Peyer's patch (tissue), 4 donors: ENCODE measurements around the gene NARS2. TPM values are rescaled to one million over a fixed set of nuclear protein-coding genes. Genes with fewer than 3 reads are reported as not detected.

Experiments
- DNase-seq, 3 donors: peaks; one replicate each; pipeline ENCODE4 v3.0.0-alpha.2; 2017 to 2019
- H3K27ac ChIP-seq, 4 donors: fragments of 200-600 bp; sonication (generic); one replicate each; pipeline ENCODE4 v1.5.1; 2016 to 2019
- H3K27me3 ChIP-seq, 2 donors: fragments of 200-600 bp; sonication (generic); one replicate each; pipeline ENCODE4 v1.5.1; 2019
- H3K36me3 ChIP-seq, 3 donors: fragments of 200-600 bp; sonication (generic); one replicate each; pipeline ENCODE4 v1.5.1; 2016 to 2019
- H3K4me1 ChIP-seq, 4 donors: fragments of 200-600 bp; sonication (generic); one replicate each; pipeline ENCODE4 v1.5.1; 2016 to 2019
- H3K4me3 ChIP-seq, 4 donors: fragments of 200-600 bp; sonication (generic); 1 replicate in 3 of 4; 2 replicates in 1 of 4; pipeline ENCODE4 v1.5.1; 2016 to 2019; ENCODE audit warnings: mild to moderate bottlenecking in 1 of 4
- H3K9me3 ChIP-seq, 4 donors: fragments of 200-600 bp; sonication (generic); one replicate each; pipeline ENCODE4 v1.5.1; 2016 to 2019; ENCODE audit warnings: mild to moderate bottlenecking in 1 of 4
- POLR2A ChIP-seq, 2 donors: fragments of 450-650 bp; IDR thresholded peaks; one replicate each; pipeline ENCODE4 v1.5.1; 2017; ENCODE audit warnings: antibody characterized with exemption in 2 of 2, mild to moderate bottlenecking in 2 of 2, moderate library complexity in 2 of 2
- total RNA-seq, 4 donors: library from RNA; depleted of rRNA; stranded (reverse); fragments of >200 nt; gene quantifications; one replicate each; pipeline ENCODE4 v1.1.0, GENCODE V29; 2016
- TF ChIP-seq, protein P1 (sequence below), 6 experiments: fragments of 450-650 bp in 4 of 6; fragments of 200-600 bp in 2 of 6; sonication (generic) in 1 of 6; IDR thresholded peaks; one replicate each; pipeline ENCODE4 v1.5.1; 2017 to 2019; ENCODE audit warnings: antibody characterized with exemption in 6 of 6, mild to moderate bottlenecking in 3 of 6, moderate library complexity in 1 of 6

NARS2 gene
- total RNA-seq, 4 donors from 2014 or later, result 7.7 to 28.9 (median 10.7) TPM

DNA sequence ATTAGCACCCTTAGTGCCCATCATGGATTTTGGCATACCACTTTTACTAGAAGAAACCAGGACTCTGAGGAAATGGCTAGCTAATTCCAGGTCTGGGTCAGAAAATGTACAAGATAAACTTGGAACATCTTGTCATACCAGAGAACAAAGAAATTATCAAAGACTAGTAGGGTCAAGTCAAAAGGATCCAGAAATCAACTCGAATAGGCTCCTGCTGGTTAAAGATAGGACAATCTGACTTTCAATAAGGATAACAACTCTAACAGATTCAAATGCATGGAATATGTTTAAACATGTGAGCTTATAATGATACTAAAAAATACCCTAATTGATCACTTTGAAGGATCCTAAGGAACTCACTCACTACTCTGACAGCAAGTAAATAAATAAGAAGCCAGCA lies 175.9 kb downstream of the NARS2 start:
- Histone ChIP-seq H3K27ac (no peak overlapping the region), H3K27me3 (no peaks in the 10 kb centered on the region), H3K36me3 (no peaks in the 10 kb centered on the region), H3K9me3 (no peaks in the 10 kb centered on the region), H3K4me3 (no peak overlapping the region), H3K4me1 (no peaks in the 10 kb centered on the region)
- TF ChIP-seq, protein P1, sequence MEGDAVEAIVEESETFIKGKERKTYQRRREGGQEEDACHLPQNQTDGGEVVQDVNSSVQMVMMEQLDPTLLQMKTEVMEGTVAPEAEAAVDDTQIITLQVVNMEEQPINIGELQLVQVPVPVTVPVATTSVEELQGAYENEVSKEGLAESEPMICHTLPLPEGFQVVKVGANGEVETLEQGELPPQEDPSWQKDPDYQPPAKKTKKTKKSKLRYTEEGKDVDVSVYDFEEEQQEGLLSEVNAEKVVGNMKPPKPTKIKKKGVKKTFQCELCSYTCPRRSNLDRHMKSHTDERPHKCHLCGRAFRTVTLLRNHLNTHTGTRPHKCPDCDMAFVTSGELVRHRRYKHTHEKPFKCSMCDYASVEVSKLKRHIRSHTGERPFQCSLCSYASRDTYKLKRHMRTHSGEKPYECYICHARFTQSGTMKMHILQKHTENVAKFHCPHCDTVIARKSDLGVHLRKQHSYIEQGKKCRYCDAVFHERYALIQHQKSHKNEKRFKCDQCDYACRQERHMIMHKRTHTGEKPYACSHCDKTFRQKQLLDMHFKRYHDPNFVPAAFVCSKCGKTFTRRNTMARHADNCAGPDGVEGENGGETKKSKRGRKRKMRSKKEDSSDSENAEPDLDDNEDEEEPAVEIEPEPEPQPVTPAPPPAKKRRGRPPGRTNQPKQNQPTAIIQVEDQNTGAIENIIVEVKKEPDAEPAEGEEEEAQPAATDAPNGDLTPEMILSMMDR (IDR thresholded peaks at IDR 0.05), result no peak
- TF ChIP-seq POLR2A (IDR thresholded peaks at IDR 0.05), result no peak
- no peak for DNase-seq

DNA sequence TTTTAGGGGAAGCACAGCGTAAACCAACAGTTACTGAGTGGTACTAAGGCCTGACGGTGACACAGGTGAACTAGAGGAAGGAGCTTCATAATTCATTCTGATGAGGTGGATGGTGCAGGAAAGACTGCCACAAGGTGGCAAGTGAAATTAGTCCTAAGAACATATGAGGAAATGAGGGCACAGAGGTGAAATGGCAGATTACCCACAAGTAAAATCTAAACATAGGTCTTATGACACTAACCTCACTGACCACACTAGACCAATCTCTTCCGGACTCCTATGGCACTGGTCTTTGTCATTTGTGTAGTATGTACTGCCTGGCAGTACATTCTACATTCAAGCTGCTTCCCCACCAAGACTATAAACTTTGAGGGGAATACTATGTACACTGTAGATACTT lies 177.3 kb downstream of the NARS2 start:
- no peaks in the 10 kb centered on the region for H3K36me3 ChIP-seq
- no peaks in the 10 kb centered on the region for H3K27me3 ChIP-seq
- no peak for DNase-seq
- no peaks in the 10 kb centered on the region for H3K9me3 ChIP-seq
- TF ChIP-seq, protein P1 (IDR thresholded peaks at IDR 0.05), result no peak
- TF ChIP-seq POLR2A (IDR thresholded peaks at IDR 0.05), result no peak
- H3K27ac ChIP-seq, result no peak overlapping the region
- H3K4me3 ChIP-seq, result no peak overlapping the region
- H3K4me1 ChIP-seq, result peaks cover 0 to 4% (median 0%) of the 10 kb centered on the region in 4 donors

DNA sequence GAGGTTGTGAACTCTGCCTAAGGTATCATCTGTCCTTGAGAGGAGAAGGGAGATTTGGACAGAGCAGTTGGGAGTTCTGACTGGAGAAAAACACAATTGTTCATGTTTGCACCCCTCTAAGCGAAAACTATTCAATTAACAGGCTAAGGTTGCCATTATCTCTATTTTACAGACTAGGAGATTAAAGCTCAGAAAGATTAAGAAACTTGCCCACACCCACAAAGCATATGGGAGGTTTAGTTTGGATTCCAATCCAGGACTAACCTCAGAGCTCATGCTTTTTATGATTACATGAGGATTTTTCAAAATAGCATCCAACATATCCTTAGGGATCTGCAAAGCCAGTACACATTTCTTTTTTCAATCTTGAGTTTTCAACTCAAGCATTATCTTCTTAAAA lies 179.1 kb downstream of the NARS2 start:
- TF ChIP-seq, protein P1 (IDR thresholded peaks at IDR 0.05), result no peak
- no peak for TF ChIP-seq POLR2A (IDR thresholded peaks at IDR 0.05)
- no peak overlapping the region for H3K4me3 ChIP-seq
- H3K9me3 ChIP-seq, result no peaks in the 10 kb centered on the region
- H3K27me3 ChIP-seq, result no peaks in the 10 kb centered on the region
- no peaks in the 10 kb centered on the region for H3K36me3 ChIP-seq
- H3K27ac ChIP-seq, result no peak overlapping the region
- H3K4me1 ChIP-seq, result peaks cover 0 to 8% (median 2%) of the 10 kb centered on the region in 4 donors
- no peak for DNase-seq

DNA sequence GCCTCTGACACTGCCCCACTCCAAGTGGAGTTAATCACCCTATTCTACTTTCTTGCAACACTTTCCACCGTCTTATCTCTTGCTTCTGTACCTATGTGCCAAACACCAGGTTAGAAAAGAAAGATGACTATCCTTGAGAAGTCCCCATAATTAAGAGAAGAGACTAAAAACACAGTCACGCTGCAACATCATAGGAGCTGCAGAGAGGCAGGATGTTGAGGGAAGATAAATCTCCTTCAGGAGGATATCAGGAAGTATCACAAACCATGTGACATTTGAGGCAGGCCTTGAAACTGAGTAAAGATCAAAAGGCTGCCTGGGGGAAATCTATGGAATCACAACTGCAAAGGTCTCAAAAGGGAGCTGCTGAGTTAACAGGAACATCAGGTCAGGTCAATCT lies 181.8 kb downstream of the NARS2 start:
- no peaks in the 10 kb centered on the region for H3K9me3 ChIP-seq
- no peak for DNase-seq

DNA sequence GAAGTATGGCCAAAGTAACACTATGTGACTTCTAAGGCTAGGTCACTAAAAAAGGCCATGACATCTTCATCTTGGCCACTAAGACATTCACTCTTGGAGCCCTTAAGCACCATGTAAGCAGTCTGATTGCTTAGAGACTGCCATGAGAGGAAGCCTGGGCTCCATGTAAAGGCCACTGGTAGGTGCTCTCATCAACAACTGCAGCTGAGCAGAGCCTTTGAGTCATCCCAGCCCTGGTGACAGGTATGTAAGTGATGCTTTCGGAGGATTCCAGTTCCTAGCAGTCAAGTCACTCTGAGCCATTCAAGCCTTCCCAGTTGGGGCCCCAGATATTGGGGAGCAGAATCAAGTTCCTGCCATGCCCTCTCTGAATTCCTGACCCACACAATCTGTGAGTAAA lies 183.2 kb downstream of the NARS2 start:
- no peaks in the 10 kb centered on the region for H3K9me3 ChIP-seq

More for the DNA sequence above, 181.8 kb downstream of the NARS2 start:
- Histone ChIP-seq H3K27ac (no peak overlapping the region), H3K27me3 (no peaks in the 10 kb centered on the region), H3K36me3 (no peaks in the 10 kb centered on the region), H3K4me1 (peaks cover 0 to 8% (median 2%) of the 10 kb centered on the region in 4 donors), H3K4me3 (no peak overlapping the region)
- TF ChIP-seq POLR2A (IDR thresholded peaks at IDR 0.05), result no peak
- TF ChIP-seq, protein P1 (IDR thresholded peaks at IDR 0.05), result no peak

More for the DNA sequence above, 183.2 kb downstream of the NARS2 start:
- Histone ChIP-seq H3K27ac (no peak overlapping the region), H3K36me3 (no peaks in the 10 kb centered on the region), H3K4me1 (peaks cover 0 to 8% (median 2%) of the 10 kb centered on the region in 4 donors), H3K4me3 (no peak overlapping the region), H3K27me3 (no peaks in the 10 kb centered on the region)
- no peak for DNase-seq
- TF ChIP-seq, protein P1 (IDR thresholded peaks at IDR 0.05), result no peak
- no peak for TF ChIP-seq POLR2A (IDR thresholded peaks at IDR 0.05)
